Osteoblast (primary cell): ENCODE measurements around the gene CTNND2. TPM values are rescaled to one million over a fixed set of nuclear protein-coding genes. Genes with fewer than 3 reads are reported as not detected.

Experiments
- DNase-seq: peaks from one replicate; pipeline ENCODE4 v3.0.0; 2011; ENCODE audit warnings: low spot score, mixed read lengths; ENCODE audit not compliant: insufficient read length; ENCODE audit errors: missing footprints
- H2AFZ ChIP-seq: 2 replicates; pipeline ENCODE4 v1.6.0; 2011; ENCODE audit warnings: mild to moderate bottlenecking, low read length
- H3K27ac ChIP-seq: 2 replicates; pipeline ENCODE4 v1.5.1; 2011; ENCODE audit warnings: mild to moderate bottlenecking, low read depth, low read length, moderate library complexity
- H3K27me3 ChIP-seq: 2 replicates; pipeline ENCODE4 v1.6.0; 2012; ENCODE audit warnings: mild to moderate bottlenecking, control low read depth, inconsistent platforms, low read length, moderate library complexity; ENCODE audit not compliant: insufficient read depth
- H3K36me3 ChIP-seq: 2 replicates; pipeline ENCODE4 v1.5.1; 2011; ENCODE audit warnings: mild to moderate bottlenecking, low read length, control low read depth, moderate library complexity; ENCODE audit not compliant: insufficient read depth
- H3K4me1 ChIP-seq: 2 replicates; pipeline ENCODE4 v1.5.1; 2011; ENCODE audit warnings: mild to moderate bottlenecking, low read length, control low read depth, moderate library complexity; ENCODE audit not compliant: insufficient read depth
- H3K4me2 ChIP-seq: 2 replicates; pipeline ENCODE4 v1.6.0; 2011; ENCODE audit warnings: mild to moderate bottlenecking, low read length; ENCODE audit not compliant: insufficient read depth
- H3K4me3 ChIP-seq: fragments of 200-600 bp; sonication (generic); 3 replicates; pipeline ENCODE4 v1.5.1; 2012; ENCODE audit warnings: mild to moderate bottlenecking, low read length, inconsistent platforms; ENCODE audit not compliant: insufficient read depth
- H3K79me2 ChIP-seq: 2 replicates; pipeline ENCODE4 v1.6.0; 2012; ENCODE audit warnings: mild to moderate bottlenecking, low read length, control low read depth, inconsistent platforms; ENCODE audit not compliant: insufficient read depth
- H3K9me3 ChIP-seq: 2 replicates; pipeline ENCODE4 v1.5.1; 2011; ENCODE audit warnings: low read depth, low read length, control low read depth
- H4K20me1 ChIP-seq: 2 replicates; pipeline ENCODE4 v1.6.0; 2012; ENCODE audit warnings: mild to moderate bottlenecking, low read length, control low read depth; ENCODE audit not compliant: insufficient read depth
- CTCF ChIP-seq: IDR thresholded peaks from 2 replicates; pipeline ENCODE4 v1.5.1; 2011; ENCODE audit warnings: mild to moderate bottlenecking, low read depth, low read length, moderate library complexity; ENCODE audit errors: extremely low read depth
- total RNA-seq: library from RNA; depleted of rRNA; stranded (reverse); fragments of >200 nt; gene quantifications from 2 replicates; pipeline ENCODE4 v1.2.3, GENCODE V29; 2012

Gene CTNND2
- total RNA-seq, 1 donor = not detected

- H4K20me1 ChIP-seq = no peaks in the 10 kb centered on the region
- H2AFZ ChIP-seq = no peak overlapping the region
- H3K36me3 ChIP-seq = no peaks in the 10 kb centered on the region
- TF ChIP-seq CTCF = no peak
- no peak overlapping the region for H3K27ac ChIP-seq
- no peak overlapping the region for H3K4me2 ChIP-seq
- H3K27me3 ChIP-seq = no peaks in the 10 kb centered on the region
- H3K9me3 ChIP-seq = no peaks in the 10 kb centered on the region
- H3K4me1 ChIP-seq = no peaks in the 10 kb centered on the region
- no peak overlapping the region for H3K4me3 ChIP-seq
- no peaks in the 10 kb centered on the region for H3K79me2 ChIP-seq
- DNase-seq = no peak
Observed at GRCh38 chr5:11224436-11225187, 679.6 kb downstream of the CTNND2 start.

- Histone ChIP-seq H3K4me2 (no peak overlapping the region), H3K27me3 (no peaks in the 10 kb centered on the region), H2AFZ (no peak overlapping the region), H3K9me3 (no peaks in the 10 kb centered on the region), H4K20me1 (no peaks in the 10 kb centered on the region), H3K79me2 (no peaks in the 10 kb centered on the region), H3K27ac (no peak overlapping the region), H3K36me3 (no peaks in the 10 kb centered on the region), H3K4me1 (no peaks in the 10 kb centered on the region), H3K4me3 (no peak overlapping the region)
- no peak for TF ChIP-seq CTCF
- peak; percentile 10 for DNase-seq
Observed at GRCh38 chr5:11222169-11222568, 682.1 kb downstream of the CTNND2 start.

GRCh38 chr5:11214864-11215644 is 689.2 kb downstream of the CTNND2 start:
- no peak for DNase-seq

More at GRCh38 chr5:11214864-11215644, 689.2 kb downstream of the CTNND2 start:
- no peaks in the 10 kb centered on the region for H3K27me3 ChIP-seq
- H3K36me3 ChIP-seq = no peaks in the 10 kb centered on the region
- H3K4me3 ChIP-seq = no peak overlapping the region
- H3K79me2 ChIP-seq = no peaks in the 10 kb centered on the region
- H3K4me2 ChIP-seq = no peak overlapping the region
- no peaks in the 10 kb centered on the region for H3K9me3 ChIP-seq
- no peaks in the 10 kb centered on the region for H3K4me1 ChIP-seq
- no peak overlapping the region for H3K27ac ChIP-seq
- no peak overlapping the region for H2AFZ ChIP-seq
- H4K20me1 ChIP-seq = no peaks in the 10 kb centered on the region
- TF ChIP-seq CTCF = no peak
